ENCODE data around the gene SYNGR2. TPM values are rescaled to one million over a fixed set of nuclear protein-coding genes. Genes with fewer than 3 reads are reported as not detected.

The SYNGR2 gene
- total RNA-seq, 1 donor from 2014 or later, result 112 TPM

DNA sequence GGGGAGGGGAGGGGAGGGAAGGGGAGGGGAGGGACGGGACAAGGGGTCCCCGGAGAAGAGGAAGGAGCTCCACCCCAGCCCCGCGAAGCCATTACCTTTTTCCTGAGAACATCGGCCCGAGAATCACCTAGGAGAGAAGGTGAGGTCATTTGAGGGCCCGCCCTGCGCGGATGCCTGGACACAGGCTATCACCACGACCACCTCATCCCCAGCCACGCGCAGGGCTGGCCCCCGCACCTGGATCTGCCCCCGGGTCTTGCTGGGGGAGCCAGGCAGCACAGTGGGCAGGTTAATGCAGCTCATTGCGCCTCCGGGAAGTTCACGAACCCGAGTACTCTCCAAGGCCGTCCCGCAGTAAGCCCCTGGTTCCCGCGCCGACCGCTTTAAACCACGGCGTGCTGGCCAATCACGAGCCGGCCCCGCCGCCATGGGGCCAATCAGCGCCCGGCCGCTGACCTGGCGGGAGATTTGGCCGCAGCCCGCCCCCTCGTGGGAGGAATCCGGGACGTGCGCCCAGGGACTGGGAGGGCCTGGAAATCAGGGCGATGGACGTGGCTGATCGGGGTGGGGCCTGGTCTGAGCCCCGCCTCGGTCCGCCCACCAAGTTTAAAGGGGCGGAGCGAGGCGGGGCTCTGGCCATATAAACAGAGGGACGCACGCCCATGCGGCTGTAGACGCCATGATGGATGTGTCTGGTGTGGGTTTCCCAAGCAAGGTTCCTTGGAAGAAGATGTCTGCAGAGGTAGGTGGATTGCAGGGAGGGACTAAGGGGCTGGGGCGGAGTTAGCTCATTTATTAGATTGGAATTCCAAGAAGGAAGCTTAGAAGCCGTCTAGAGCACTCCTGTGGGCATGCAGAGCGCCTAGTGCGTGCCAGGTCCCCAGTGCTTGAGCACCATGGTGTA is 18.6 kb downstream of the SYNGR2 start, which contains the start of the genes AFMID and TK1:
Gene AFMID (plus strand): TSS at position 671 of the 904 bp plus-strand sequence. CDS start 9 bp downstream, at position 680.
Gene TK1 (minus strand): TSS at position 361 of the 904 bp plus-strand sequence. CDS start 58 bp downstream, at position 303.
- intact Hi-C loops (cut with micrococcal nuclease), result loop anchor here (1.0 to 2.0 kb wide), 7 partner anchors 11 to 297 kb away; partner anchors contain the start of genes BIRC5 and SYNGR2

DNA sequence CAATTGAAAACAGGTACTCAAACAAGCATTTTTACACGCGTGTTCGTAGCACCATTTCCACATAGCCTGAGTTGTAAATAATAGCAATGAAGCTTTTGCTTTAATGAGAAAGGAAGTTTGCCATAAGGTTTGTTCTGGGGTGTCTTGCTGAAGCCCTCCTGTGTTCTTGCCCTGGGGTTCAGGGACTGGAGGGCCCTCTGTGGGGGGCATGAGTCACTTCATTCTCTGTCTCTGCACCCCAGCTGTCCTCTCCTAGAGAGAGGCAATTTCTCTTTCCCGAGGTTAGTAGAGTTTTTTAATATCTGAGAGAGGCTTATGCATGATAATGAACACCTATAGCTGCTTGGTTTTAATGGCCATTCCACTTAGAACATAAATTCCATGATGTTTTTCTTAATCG is 28.3 kb downstream of the SYNGR2 start:
- intact Hi-C loops (cut with micrococcal nuclease), result no loop called here

DNA sequence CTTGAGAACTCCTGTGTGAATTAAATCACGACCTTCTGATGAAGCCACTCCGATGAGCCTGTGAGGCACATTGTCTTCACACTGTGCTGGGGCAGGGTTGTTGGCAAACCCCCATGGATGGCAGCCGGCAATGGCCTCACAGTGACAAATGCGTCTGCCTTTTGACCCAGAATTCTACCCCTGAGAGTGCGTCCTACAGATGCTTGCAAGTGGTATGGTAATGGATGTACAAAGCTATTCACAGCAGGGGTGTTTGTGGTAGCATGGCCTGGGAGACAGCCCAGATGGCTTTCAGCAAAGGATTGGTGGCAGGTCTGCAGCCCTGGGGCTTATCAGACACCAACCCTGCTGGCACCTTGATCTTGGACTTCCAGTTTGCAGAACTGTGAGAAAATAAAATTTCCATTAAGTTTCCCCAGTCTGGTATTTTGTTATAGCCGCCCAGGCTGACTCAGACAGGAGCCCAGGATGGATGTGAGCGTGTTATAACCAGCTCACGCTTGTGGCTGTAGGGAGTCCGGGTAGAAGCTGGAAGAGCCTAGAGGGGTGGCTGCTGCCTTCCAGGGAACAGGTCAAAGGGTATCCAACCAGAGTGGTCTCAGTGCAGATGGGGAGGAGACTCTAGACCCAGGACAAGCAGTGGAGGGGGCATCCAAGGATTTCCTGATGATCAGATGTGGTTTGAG is 28.9 kb downstream of the SYNGR2 start:
- intact Hi-C loops (cut with micrococcal nuclease), result no loop called here

DNA sequence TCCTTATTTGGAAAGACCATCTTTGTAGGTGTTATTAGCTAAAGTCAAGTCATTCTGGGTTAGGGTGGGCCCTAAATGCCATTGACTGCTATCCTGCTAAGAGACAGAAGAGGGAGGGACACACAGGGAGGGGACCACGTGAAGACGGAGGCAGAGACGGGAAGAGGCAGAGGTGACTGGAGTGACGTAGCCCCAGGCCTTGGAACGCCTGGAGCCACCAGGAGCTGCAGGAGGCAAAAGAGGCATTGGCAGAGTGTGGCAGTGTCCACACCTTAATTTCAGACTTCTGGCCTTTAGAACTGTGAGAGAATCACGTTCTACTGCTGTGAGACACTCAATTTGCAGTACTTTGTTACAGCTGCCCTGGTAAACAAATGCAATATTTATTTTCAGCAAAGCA is 32.1 kb downstream of the SYNGR2 start:
- intact Hi-C loops (cut with micrococcal nuclease), result no loop called here

DNA sequence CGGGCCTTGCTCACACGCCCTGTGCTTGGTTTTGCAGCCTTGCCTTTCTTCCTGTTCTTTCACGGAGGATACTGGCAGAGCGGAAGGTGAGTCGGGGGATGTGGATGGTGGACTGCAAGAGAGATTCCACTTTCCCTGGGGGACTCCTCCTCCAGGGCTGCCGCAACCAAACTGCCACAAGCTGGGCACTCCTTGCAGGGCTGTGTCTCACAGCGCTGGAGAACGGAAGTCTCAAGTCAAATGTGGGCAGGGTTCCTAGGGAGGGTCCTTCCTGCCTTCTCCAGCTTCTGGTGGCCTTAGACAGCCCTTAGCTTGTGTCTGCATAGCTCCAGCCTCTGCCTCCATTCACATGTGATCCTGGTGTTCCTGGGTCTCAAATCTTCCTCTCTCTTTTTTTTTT is 34.3 kb downstream of the SYNGR2 start:
- intact Hi-C loops (cut with micrococcal nuclease), result no loop called here

DNA sequence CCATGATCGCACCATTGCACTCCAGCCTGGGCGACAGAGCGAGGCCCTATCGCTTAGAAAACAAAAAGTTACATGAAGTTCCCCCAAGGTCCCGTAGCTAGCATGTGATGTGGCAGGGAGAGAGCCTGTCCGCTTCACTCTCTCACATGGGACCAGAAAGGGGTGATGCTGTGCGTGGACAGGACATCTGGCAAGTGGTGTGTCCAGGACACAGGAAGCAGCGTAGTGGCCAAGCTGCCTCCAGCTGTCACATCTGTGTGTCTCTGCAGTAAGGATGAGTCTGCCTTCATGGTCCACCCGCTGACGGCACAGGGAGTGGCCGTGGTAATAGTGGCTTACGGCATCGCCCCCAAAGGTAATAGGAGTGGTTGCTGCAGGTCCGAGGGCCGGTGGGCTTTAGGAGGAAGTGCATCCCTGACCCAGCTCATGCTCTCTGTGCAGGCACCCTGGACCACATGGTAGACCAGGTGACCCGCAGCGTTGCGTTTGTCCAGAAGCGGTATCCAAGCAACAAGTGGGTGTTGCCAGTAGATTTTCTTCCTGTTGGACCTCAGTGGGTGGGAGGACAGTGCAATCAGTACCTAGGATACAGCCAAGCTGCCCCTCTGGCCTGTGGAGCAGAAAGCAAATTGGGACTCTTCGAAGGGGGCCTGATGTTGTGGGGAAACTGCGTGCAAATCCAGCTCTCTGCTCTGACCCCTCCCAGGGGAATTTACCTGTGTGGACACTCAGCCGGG is 36.2 kb downstream of the SYNGR2 start:
- intact Hi-C loops (cut with micrococcal nuclease), result no loop called here

DNA sequence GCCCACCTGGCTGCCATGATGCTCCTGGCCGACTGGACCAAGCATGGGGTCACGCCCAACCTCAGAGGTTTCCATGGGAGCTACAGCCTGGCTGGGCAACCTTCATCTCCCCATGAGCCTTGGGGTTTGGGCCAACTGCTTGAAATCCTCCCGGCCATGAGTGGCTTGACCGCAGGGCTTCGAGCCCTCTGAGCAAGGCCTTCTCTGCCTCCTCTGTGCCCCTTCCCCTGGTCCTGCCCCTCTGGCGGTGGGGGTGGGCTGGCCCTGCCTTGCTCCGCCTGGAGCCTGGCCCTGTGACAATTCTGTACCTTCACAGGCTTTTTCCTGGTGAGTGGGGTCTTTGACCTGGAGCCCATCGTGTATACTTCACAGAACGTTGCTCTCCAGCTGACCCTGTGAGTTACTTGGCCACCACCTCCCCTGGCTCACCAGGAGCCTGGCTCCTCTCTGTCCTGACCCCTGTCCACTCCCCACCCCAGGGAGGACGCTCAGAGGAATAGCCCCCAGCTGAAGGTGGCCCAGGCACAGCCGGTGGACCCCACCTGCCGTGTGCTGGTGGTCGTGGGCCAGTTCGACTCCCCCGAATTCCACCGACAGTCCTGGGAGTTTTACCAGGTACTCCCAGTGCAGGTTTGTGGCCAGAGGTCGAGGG is 36.9 kb downstream of the SYNGR2 start:
- intact Hi-C loops (cut with micrococcal nuclease), result no loop called here

DNA sequence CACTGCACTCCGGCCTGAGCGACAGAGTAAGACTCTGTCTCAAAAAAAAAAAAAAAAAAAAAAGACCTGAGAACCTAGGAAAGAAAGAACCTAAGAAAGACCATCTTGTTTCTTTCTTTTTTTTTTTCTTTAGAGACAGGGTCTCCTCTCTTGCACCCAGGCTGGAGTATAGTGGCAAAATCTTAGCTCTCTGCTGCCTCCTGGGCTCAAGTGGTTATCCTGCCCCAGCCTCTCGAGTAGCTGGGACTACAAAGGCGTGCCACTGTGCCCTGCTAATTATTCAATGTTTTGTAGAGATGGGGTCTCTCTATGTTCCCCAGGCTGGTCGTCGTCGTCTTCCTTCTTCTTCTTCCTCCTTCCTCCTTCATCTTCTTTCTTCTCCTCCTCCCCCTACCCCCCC is 37.9 kb downstream of the SYNGR2 start:
- intact Hi-C loops (cut with micrococcal nuclease), result no loop called here

DNA sequence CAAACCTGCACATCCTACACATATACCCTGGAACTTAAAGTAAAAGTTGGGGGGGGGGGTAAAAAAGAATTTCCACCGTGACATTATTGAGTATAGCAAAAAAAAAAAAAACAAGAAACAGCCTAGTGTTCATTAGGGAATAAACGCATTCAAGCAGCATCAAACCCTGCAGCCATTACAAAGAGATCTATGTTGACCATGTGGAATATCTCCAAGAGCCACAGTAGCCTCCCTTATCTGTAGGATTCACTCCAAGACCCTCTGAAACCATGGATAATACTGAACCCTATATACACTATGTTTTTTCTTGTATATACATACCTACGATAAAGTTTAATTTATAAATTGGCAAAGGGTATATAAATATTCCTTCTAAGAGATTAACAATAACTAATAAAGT is 40.1 kb downstream of the SYNGR2 start:
- intact Hi-C loops (cut with micrococcal nuclease), result no loop called here

DNA sequence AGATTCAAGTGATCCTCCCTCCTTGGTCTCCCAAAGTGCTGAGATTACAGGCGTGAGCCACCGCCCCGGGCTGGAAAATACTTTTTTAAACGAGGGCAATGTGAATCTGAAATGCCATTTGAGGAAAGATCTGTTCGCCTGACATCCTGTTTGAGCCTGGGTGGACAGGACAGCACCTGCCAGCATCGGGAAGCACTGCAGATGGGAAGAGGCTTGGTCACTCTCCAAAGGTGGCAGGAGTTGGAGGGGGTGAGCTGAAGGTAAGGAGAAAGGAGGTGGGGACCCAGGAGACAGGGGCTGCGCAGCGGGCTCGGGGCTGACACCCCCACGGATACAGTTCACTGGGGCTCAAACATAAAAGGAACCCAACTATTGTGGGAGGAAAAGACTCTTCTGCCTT is 41.7 kb downstream of the SYNGR2 start:
- intact Hi-C loops (cut with micrococcal nuclease), result no loop called here

DNA sequence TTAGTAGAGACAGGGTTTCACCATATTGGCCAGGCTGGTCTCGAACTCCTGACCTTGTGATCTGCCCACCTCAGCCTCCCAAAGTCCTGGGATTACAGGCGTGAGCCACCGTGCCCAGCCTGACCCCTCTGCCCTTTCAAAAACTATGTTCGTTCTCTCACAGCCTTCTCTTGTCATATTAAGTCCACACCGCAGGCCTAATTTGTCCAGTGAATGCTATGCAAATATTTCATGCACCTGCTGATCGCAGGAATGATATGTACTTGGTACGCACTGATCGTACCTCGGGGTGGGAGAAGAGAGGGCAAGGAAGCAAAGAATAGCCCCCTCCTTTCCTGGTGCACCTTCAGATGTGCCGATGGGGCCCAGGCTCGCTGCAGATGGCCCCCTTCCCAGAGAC is 42.7 kb downstream of the SYNGR2 start:
- intact Hi-C loops (cut with micrococcal nuclease), result no loop called here

DNA sequence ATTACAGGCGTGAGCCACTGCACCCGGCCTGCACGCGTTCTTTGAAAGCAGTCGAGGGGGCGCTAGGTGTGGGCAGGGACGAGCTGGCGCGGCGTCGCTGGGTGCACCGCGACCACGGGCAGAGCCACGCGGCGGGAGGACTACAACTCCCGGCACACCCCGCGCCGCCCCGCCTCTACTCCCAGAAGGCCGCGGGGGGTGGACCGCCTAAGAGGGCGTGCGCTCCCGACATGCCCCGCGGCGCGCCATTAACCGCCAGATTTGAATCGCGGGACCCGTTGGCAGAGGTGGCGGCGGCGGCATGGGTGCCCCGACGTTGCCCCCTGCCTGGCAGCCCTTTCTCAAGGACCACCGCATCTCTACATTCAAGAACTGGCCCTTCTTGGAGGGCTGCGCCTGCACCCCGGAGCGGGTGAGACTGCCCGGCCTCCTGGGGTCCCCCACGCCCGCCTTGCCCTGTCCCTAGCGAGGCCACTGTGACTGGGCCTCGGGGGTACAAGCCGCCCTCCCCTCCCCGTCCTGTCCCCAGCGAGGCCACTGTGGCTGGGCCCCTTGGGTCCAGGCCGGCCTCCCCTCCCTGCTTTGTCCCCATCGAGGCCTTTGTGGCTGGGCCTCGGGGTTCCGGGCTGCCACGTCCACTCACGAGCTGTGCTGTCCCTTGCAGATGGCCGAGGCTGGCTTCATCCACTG is 45.8 kb downstream of the SYNGR2 start, which contains the start of gene BIRC5:
Gene BIRC5 (plus strand): TSS at position 238 of the 690 bp plus-strand sequence. CDS start 64 bp downstream, at position 302.
- intact Hi-C loops (cut with micrococcal nuclease), result loop anchor here (1.0 kb wide), 5 partner anchors 27 to 256 kb away; partner anchors contain the start of genes AFMID, SYNGR2, TK1 and TNRC6C

DNA sequence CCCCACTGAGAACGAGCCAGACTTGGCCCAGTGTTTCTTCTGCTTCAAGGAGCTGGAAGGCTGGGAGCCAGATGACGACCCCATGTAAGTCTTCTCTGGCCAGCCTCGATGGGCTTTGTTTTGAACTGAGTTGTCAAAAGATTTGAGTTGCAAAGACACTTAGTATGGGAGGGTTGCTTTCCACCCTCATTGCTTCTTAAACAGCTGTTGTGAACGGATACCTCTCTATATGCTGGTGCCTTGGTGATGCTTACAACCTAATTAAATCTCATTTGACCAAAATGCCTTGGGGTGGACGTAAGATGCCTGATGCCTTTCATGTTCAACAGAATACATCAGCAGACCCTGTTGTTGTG is 46.3 kb downstream of the SYNGR2 start:
- intact Hi-C loops (cut with micrococcal nuclease), result loop anchor here (1.0 kb wide), 5 partner anchors 27 to 256 kb away; partner anchors contain the start of genes AFMID, SYNGR2, TK1 and TNRC6C

DNA sequence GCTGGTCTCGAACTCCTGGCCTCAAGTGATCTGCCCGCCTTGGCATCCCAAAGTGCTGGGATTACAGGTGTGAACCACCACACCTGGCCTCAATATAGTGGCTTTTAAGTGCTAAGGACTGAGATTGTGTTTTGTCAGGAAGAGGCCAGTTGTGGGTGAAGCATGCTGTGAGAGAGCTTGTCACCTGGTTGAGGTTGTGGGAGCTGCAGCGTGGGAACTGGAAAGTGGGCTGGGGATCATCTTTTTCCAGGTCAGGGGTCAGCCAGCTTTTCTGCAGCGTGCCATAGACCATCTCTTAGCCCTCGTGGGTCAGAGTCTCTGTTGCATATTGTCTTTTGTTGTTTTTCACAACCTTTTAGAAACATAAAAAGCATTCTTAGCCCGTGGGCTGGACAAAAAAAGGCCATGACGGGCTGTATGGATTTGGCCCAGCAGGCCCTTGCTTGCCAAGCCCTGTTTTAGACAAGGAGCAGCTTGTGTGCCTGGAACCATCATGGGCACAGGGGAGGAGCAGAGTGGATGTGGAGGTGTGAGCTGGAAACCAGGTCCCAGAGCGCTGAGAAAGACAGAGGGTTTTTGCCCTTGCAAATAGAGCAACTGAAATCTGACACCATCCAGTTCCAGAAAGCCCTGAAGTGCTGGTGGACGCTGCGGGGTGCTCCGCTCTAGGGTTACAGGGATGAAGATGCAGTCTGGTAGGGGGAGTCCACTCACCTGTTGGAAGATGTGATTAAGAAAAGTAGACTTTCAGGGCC is 51.2 kb downstream of the SYNGR2 start:
- intact Hi-C loops (cut with micrococcal nuclease), result no loop called here

Other genes starting within 250 kb of the SYNGR2 start
- gene TNRC6C, start 209.9 kb upstream of the SYNGR2 start, total RNA-seq, result 31.1 and 36.5 TPM in 2 replicates
- 580 and 586 TPM in 2 replicates for gene TMC6, start 39.8 kb upstream of the SYNGR2 start, total RNA-seq
- gene TMC8, start 37.8 kb upstream of the SYNGR2 start, total RNA-seq, result 411 and 412 TPM in 2 replicates
- not detected in 2 replicates for gene C17orf99, start 22.2 kb upstream of the SYNGR2 start, total RNA-seq
- gene TK1, start 18.5 kb downstream of the SYNGR2 start, total RNA-seq, result 50.4 and 52.5 TPM in 2 replicates
- 15.7 and 17.4 TPM in 2 replicates for gene AFMID, start 18.8 kb downstream of the SYNGR2 start, total RNA-seq
- 53.3 and 53.4 TPM in 2 replicates for gene BIRC5, start 45.7 kb downstream of the SYNGR2 start, total RNA-seq
- gene TMEM235, start 63.0 kb downstream of the SYNGR2 start, total RNA-seq, result not detected in 2 replicates
- 198 and 201 TPM in 2 replicates for gene SOCS3, start 191.5 kb downstream of the SYNGR2 start, total RNA-seq
- gene PGS1, start 210.1 kb downstream of the SYNGR2 start, total RNA-seq, result 99.2 and 99.8 TPM in 2 replicates